ENCODE results near the gene USH2A.
A peak's percentile ranks its signal among the peaks of the same experiment; 100 is the strongest.

DNA sequence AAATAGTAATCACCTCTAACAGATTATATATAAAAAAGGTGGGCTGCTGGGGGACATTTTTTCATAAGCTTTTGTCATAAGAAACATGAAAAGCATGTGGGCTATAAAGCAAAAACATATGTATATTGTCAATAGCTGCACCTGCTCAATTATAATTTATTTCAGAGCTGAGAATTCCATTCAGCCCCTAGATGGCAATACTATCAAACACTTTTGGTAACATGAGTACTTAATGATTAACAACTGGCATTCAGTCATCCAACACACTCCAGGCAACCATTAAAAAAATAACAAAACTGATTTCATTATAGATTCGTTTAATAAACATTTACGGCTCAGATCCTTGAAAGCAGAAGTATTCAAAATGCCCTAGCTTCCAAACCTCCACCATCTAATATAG is 741.0 kb downstream of the USH2A start:
- TF ChIP-seq, protein P1, sequence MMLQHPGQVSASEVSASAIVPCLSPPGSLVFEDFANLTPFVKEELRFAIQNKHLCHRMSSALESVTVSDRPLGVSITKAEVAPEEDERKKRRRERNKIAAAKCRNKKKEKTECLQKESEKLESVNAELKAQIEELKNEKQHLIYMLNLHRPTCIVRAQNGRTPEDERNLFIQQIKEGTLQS (IDR thresholded peaks at IDR 0.05), result no peak
- TF ChIP-seq POLR2A (IDR thresholded peaks at IDR 0.05; ENCODE audit: borderline replicate concordance, extremely low read depth, insufficient read depth, insufficient read length) (no peak), YY1 (IDR thresholded peaks at IDR 0.05; ENCODE audit: extremely low read depth, insufficient replicate concordance, low read depth, low read length) (no peak), EZH2 (IDR thresholded peaks at IDR 0.05) (no peak), RAD21 (IDR thresholded peaks at IDR 0.05; ENCODE audit: low read depth) (peak; percentile 45), ZFX (IDR thresholded peaks at IDR 0.05) (no peak), EZH2phosphoT487 (IDR thresholded peaks at IDR 0.05; ENCODE audit: borderline replicate concordance) (no peak), EGR1 (IDR thresholded peaks at IDR 0.05; ENCODE audit: low read depth) (no peak), SIN3A (IDR thresholded peaks at IDR 0.05; ENCODE audit: low read depth) (no peak)
- TF ChIP-seq, protein P2, sequence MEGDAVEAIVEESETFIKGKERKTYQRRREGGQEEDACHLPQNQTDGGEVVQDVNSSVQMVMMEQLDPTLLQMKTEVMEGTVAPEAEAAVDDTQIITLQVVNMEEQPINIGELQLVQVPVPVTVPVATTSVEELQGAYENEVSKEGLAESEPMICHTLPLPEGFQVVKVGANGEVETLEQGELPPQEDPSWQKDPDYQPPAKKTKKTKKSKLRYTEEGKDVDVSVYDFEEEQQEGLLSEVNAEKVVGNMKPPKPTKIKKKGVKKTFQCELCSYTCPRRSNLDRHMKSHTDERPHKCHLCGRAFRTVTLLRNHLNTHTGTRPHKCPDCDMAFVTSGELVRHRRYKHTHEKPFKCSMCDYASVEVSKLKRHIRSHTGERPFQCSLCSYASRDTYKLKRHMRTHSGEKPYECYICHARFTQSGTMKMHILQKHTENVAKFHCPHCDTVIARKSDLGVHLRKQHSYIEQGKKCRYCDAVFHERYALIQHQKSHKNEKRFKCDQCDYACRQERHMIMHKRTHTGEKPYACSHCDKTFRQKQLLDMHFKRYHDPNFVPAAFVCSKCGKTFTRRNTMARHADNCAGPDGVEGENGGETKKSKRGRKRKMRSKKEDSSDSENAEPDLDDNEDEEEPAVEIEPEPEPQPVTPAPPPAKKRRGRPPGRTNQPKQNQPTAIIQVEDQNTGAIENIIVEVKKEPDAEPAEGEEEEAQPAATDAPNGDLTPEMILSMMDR (IDR thresholded peaks at IDR 0.05 in 2 of 3, conservative IDR thresholded peaks at IDR 0.05 in 1 of 3; ENCODE audit: borderline replicate concordance in 1 of 3, insufficient read depth in 1 of 3, low read depth in 2 of 3, low read length in 2 of 3), result peak in 1 of 3 experiments; percentile 33; a peak in 3 of 6 replicates
- TF ChIP-seq, protein P3, sequence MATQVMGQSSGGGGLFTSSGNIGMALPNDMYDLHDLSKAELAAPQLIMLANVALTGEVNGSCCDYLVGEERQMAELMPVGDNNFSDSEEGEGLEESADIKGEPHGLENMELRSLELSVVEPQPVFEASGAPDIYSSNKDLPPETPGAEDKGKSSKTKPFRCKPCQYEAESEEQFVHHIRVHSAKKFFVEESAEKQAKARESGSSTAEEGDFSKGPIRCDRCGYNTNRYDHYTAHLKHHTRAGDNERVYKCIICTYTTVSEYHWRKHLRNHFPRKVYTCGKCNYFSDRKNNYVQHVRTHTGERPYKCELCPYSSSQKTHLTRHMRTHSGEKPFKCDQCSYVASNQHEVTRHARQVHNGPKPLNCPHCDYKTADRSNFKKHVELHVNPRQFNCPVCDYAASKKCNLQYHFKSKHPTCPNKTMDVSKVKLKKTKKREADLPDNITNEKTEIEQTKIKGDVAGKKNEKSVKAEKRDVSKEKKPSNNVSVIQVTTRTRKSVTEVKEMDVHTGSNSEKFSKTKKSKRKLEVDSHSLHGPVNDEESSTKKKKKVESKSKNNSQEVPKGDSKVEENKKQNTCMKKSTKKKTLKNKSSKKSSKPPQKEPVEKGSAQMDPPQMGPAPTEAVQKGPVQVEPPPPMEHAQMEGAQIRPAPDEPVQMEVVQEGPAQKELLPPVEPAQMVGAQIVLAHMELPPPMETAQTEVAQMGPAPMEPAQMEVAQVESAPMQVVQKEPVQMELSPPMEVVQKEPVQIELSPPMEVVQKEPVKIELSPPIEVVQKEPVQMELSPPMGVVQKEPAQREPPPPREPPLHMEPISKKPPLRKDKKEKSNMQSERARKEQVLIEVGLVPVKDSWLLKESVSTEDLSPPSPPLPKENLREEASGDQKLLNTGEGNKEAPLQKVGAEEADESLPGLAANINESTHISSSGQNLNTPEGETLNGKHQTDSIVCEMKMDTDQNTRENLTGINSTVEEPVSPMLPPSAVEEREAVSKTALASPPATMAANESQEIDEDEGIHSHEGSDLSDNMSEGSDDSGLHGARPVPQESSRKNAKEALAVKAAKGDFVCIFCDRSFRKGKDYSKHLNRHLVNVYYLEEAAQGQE (IDR thresholded peaks at IDR 0.05; ENCODE audit: low read depth), result no peak

Measured in HCT116 (cell line).